Suppressor macrophage treated with lipopolysaccharide for 1 hour (primary cell): Measurements from ENCODE around the gene POLR3G.

Experiments
- DNase-seq, 3 donors: peaks; one replicate each; pipeline ENCODE4 v3.0.0-alpha.2; 2020 to 2022

The POLR3G gene

DNA sequence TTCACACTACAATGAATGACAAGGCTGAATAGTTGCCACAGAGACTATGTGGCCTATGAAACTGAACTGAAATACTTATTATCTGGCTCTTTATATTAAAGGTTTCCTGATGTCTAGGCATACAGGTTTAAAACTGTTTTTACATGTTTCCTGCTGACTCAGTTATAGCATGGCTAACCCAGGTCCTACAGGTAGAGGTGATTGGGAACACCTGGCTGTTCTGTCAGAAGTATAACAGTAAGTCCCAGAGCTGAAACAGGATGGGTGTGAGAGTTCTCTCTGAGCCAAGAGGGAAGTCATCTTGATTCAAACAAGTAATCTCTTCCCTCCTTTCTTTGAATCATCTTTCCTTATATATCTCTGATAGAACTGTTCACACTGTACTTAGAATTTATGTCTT lies 79.0 kb downstream of the POLR3G start:
- no peak for DNase-seq

DNA sequence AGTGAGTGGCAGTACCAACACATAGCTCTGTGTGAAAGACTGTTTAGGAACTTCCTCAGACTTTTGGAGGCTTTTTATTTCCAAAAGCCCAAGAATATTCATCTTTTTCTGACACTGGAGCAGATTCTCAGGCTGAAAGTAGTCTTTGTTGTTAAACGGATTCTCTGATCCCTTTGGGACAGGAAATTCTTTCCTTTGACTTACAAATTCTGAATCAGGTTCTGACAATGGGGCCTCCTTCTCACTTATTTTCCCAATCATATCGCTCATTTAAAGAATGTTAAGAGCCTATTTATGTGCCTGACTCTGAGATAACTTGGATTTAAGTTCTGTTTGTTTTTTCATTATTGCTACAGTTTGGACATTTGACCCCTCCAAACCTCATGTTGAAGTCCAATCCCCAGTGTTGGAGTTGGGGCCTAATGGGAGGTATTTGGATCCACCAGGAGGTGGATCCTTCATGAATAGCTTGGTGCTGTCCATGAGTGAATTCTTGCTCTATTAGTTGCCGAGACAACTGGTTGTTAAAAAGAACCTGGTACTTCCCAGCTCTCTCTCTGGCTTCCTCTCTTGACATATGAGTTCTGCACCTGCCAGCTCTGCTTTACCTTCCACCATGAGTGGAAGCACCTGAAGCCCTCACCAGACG lies 79.8 kb downstream of the POLR3G start:
- DNase-seq: no peak

DNA sequence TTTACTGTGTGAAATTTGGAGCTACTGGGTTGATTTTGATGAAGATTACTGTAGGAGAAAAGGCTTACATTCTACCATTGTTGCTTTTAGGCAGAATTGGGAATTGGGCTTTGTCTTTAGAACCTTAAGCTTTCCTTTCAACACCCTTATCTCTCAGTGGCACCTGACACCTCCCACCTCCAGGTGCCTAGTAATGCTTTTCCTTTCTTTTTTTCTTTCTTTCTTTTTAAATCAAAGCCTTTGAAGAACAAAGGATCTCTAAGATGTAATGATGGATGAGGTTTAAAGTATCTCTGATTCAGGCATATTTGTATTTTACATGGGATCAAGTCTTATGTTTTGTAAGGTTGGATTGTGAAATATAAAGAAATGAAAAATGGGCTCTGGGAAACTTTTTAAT lies 81.0 kb downstream of the POLR3G start:
- peak in 1 of 3 donors; percentile 15 for DNase-seq

DNA sequence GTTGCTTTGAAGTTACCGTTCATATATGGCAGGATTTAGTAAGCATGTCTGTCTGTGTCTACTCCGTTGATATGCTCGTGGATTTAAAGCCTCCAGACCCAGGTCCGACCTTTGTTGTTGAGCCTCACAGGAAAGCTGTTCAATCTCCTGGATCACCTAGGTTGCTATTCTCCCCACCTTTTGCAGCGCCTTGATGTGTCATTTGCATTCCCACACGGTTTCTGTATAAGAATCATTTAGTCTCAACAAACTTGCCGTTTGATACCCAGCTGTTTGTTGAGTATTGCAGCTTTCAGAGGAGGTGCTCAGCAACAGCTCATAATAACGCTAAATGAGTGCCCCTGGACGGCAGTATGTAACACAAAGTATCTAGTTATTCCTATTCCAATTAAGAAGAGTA lies 82.7 kb downstream of the POLR3G start:
- no peak for DNase-seq

DNA sequence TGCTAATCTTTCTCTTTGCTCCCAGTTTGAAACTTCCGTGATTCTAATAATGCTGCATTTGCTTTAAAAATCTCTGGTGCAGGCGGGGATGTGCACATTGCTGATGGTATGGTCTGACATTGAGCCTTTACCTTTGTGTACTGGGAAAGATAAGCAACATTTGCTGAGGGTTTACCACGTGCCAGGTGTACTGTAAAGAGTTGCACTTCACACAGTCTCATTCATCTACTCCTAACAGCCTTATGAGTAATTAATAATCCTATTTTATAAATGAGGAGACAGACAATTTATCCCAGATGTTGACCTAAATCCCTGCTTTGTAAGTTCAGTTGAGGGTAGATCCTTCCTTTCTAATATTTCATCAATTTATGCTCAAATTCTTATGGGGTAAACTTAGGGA lies 83.2 kb downstream of the POLR3G start:
- DNase-seq: no peak

DNA sequence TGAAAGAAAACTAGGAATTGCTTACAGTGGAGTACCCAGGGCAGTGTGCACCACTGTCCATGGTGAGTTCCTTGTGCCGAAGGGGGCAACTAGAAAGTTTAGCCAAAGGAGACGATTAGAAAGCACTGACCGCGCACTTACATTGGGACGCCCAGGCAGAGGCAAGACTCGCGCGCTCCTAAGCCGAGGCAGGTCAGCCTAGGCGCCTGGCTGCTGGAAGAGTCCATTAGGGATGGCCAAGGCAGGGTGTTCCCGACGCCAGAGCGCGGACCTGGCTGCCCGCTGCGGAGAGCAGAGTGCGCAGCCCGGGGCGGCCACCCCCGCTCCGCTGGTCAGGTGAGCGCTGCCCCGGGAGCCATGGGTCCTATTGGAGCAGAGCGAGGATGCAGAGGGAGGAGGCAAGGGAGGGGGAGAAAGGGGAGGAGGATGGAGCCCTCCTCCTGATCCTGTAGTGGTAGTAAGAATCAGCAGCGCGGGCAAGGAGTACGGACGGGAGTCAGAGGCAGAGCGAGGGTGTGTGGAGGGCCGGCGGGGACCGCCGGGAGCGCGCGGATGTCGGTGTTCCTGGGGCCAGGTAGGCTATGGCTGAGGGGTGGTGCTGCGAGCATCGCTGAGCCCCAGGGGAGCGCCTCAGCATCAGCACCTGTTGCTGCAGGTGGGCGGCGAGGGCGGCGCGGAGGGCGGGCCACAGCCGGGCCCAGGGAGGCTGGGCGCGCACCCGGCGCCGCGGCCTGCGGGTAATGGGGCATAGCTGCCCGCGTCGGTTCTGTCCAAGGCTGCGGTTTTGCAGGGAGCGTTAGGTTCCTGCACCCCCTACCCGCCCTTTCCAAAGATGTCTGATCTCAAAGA lies 83.9 kb downstream of the POLR3G start, which contains the start of gene ADGRV1:
ADGRV1 (plus strand) TSS at position 454 of the 849 bp plus-strand sequence; CDS start at position 553, 99 bp downstream.
- peak in 2 of 3 donors; percentile 12 to 31 for DNase-seq

DNA sequence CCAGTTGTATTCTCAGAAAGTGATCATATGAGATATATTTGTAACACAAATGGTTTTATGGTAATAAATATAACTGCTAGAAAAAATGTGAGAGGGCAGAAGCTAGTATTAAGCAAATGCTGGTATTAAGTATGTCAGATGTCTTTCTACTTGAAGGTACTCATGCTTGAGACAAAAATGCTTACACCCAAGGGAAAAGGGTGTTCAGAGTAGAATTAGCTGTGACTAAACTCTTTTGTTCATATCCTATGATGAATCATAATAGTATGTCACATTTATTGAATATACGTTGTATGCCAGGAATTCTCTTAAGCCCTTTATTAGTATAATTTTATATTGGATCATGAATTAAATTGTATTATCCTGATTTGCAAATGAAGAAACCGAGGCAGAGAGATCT lies 86.1 kb downstream of the POLR3G start:
- DNase-seq: no peak

DNA sequence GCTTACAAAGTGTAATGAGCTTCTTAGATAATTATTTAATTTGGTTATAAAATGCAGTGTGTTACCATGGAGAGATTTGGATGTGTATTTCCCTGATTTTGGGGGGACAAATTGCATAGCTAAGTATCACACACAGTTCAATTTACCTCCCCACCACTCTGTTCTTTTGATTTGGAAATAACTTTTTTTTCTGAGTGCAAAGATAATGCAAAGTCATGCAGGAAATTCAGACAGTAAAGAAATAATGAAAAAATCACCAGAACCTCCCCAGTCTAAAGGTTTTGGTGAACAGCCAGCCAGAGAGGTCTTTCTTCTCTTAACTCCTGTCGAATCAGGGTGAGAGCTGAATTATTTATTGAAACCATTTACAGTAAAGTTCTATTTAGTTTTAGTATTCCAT lies 87.1 kb downstream of the POLR3G start:
- no peak for DNase-seq

DNA sequence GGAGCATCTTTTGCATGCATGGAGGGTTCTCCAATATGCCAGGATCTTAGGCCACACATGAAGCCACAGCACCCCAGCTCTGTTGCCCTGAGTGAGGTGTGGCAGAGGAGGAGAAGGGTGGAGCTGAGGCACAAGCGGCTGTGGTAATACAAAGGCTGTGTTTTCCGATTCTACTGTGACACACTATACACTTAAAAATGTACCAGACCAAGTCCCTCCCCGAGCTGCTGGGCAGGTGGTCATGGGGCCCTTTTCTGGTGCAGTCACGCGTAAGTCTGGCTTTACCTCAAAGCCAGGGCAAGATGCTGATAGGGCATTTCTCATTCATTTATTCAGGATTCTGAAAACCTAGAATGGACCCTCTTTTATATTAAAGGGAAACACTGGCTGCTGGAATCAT lies 87.7 kb downstream of the POLR3G start:
- DNase-seq: no peak

DNA sequence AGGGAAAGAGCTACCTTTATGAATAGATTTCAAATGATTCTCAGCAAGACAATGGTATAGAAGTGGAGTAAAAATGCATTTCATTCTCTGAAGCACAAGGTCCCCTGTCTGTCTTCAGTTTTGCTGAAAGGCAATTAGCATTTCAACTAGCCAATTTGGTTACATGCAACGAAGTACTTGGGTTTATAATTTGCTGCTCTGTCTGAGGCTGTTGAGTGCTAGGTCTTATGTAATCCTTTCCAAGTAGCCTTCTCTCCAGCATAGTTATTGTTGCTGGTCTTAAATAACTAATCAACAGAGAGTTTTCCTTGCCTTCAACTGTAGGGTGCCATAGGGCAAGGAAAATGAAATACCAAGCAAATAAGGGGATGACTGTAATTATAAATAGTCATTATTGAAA lies 88.4 kb downstream of the POLR3G start:
- DNase-seq: no peak
